ENCODE data around the gene TLE1. TPM values are rescaled to one million over a fixed set of nuclear protein-coding genes. Genes with fewer than 3 reads are reported as not detected.

The TLE1 gene
- total and polyA plus RNA-seq, 2 of the 4 experiments (the other 2 are of a cell fraction): 36.0 to 51.0 TPM

GRCh38 chr9:81705578-81705977, 16.2 kb upstream of the TLE1 start:
- ChIA-PET POLR2A (ENCODE audit: unreplicated experiment) (interaction anchor here (0.7 kb wide), 1 partner anchor 673 kb away, joined by 4 read pairs; no protein-coding TSS in a partner anchor), CTCF (no interaction called here)

More at GRCh38 chr9:81705578-81705977, 16.2 kb upstream of the TLE1 start:
- Histone ChIP-seq H4K20me1 (ENCODE audit: insufficient read depth, low read length) (no peaks in the 10 kb centered on the region), H3K4ac (ENCODE audit: low read depth, low read length) (no peak overlapping the region), H4K5ac (ENCODE audit: low read depth, low read length) (no peak overlapping the region), H4K91ac (ENCODE audit: insufficient read depth, low read depth, low read length) (no peak overlapping the region), H2AK9ac (replicated peaks; ENCODE audit: low read depth, low read length, poor library complexity) (no peak overlapping the region), H4K8ac (ENCODE audit: low read depth in 2 of 2, low read length in 2 of 2) (no peak overlapping the region), H3K4me3 (ENCODE audit: insufficient read depth, low read depth, low read length) (no peak overlapping the region), H3K14ac (replicated peaks; ENCODE audit: low read depth, low read length) (no peak overlapping the region), H3K79me1 (ENCODE audit: low read depth in 1 of 2, low read length in 2 of 2) (no peaks in the 10 kb centered on the region), H2AFZ (replicated peaks; ENCODE audit: low read length, poor library complexity) (no peak overlapping the region), H3K23ac (ENCODE audit: low read depth, low read length) (no peak overlapping the region), H2BK120ac (ENCODE audit: low read depth, low read length) (no peak overlapping the region), H3K9me1 (ENCODE audit: insufficient read depth, low read length) (no peaks in the 10 kb centered on the region), H3K36me3 (ENCODE audit: control insufficient read depth, insufficient read depth, low read length) (no peaks in the 10 kb centered on the region), H2BK5ac (ENCODE audit: low read depth, low read length, poor library complexity, severe bottlenecking) (no peak overlapping the region), H3K56ac (ENCODE audit: extremely low read depth, insufficient read depth, low read length) (no peak overlapping the region), H3K9ac (ENCODE audit: low read depth, low read length) (no peak overlapping the region), H3K4me1 (ENCODE audit: control insufficient read depth, insufficient read depth, low read length) (no peaks in the 10 kb centered on the region), H3K4me2 (ENCODE audit: low read depth, low read length) (no peak overlapping the region), H2BK20ac (ENCODE audit: low read depth, low read length) (no peak overlapping the region), H2BK15ac (ENCODE audit: low read depth, low read length) (no peak overlapping the region), H3K18ac (ENCODE audit: low read depth, low read length) (no peak overlapping the region), H3K27ac (ENCODE audit: insufficient read depth, low read length) (no peak overlapping the region), H3K9me3 (ENCODE audit: control insufficient read depth, insufficient read depth, low read length) (no peaks in the 10 kb centered on the region), H3K27me3 (ENCODE audit: control insufficient read depth, insufficient read depth, low read length) (no peaks in the 10 kb centered on the region), H2AK5ac (ENCODE audit: low read depth, low read length) (no peak overlapping the region)
- WGBS, 2 experiments (ENCODE audit: extremely low coverage in 2 of 2, insufficient read length in 1 of 2): no CpG with 5 or more reads among the region's 2 CpGs
- no peak for TF ChIP-seq CEBPB (IDR thresholded peaks at IDR 0.05; ENCODE audit: low read depth, low read length)
- no peak for TF ChIP-seq MAZ (IDR thresholded peaks at IDR 0.05; ENCODE audit: borderline replicate concordance, low read depth, low read length)
- no peak for TF ChIP-seq CHD1 (IDR thresholded peaks at IDR 0.05; ENCODE audit: low read depth, low read length)
- no peak for TF ChIP-seq ELK1 (IDR thresholded peaks at IDR 0.05; ENCODE audit: borderline replicate concordance, low read depth, low read length)
- no peak for TF ChIP-seq RCOR1 (IDR thresholded peaks at IDR 0.05; ENCODE audit: insufficient replicate concordance, low read length)
- no peak for TF ChIP-seq POLR2A (IDR thresholded peaks at IDR 0.05; ENCODE audit: low read depth, low read length)
- no peak for TF ChIP-seq CTCF (conservative IDR thresholded peaks at IDR 0.05; ENCODE audit: low read depth, low read length)
- no peak for TF ChIP-seq RAD21 (IDR thresholded peaks at IDR 0.05; ENCODE audit: low read length)
- no peak for TF ChIP-seq MXI1 (IDR thresholded peaks at IDR 0.05; ENCODE audit: borderline replicate concordance, low read depth, low read length)
- no peak for TF ChIP-seq MAFK (IDR thresholded peaks at IDR 0.05; ENCODE audit: low read depth, low read length)
- no peak for TF ChIP-seq NFE2L2 (IDR thresholded peaks at IDR 0.05; ENCODE audit: low read depth, low read length)
- no peak for TF ChIP-seq RFX5 (IDR thresholded peaks at IDR 0.05; ENCODE audit: low read depth, low read length)
- no peak for TF ChIP-seq FOS (IDR thresholded peaks at IDR 0.05; ENCODE audit: low read depth, low read length)
- no peak for TF ChIP-seq SMC3 (IDR thresholded peaks at IDR 0.05; ENCODE audit: low read depth, low read length)
- TF ChIP-seq USF2 (IDR thresholded peaks at IDR 0.05; ENCODE audit: low read depth, low read length): no peak
- TF ChIP-seq BHLHE40 (IDR thresholded peaks at IDR 0.05; ENCODE audit: low read depth, low read length): no peak
- no TSS peak for BruUV-seq (replicated peaks)
- in situ Hi-C loops (cut with MboI; ENCODE audit: low sequenced_read_pairs) (loop anchor here (10.0 to 25.0 kb wide), 2 partner anchors 139 to 1257 kb away; no protein-coding TSS in a partner anchor), dilution Hi-C loops (cut with HindIII; ENCODE audit: low sequenced_read_pairs, unreplicated experiment) (no loop called here), intact Hi-C loops (cut with micrococcal nuclease) (no loop called here)
- ATAC-seq (ENCODE audit: low read depth) (no peak), DNase-seq (no peak)

Data from IMR-90 (cell line).